Activated T-cell treated with anti-CD3 and anti-CD28 coated beads for 4 hours (primary cell): Measurements from ENCODE around the gene AP1G1.
A peak's percentile ranks its signal among the peaks of the same experiment; 100 is the strongest.
"Not testable (repeated sequence)": the region's sequence is repeated elsewhere in the genome, so short reads cannot be mapped to it uniquely, and the experiment has no call there.

Experiments used
- DNase-seq: peaks from one replicate; pipeline ENCODE4 v3.0.0-alpha.2; 2020

Gene AP1G1

GRCh38 chr16:71808593-71809459 is at the start of gene AP1G1:
AP1G1 (minus strand) TSS chr16:71808834; CDS start chr16:71789479, 19,355 bp downstream.
- peak; percentile 82 for DNase-seq

DNA sequence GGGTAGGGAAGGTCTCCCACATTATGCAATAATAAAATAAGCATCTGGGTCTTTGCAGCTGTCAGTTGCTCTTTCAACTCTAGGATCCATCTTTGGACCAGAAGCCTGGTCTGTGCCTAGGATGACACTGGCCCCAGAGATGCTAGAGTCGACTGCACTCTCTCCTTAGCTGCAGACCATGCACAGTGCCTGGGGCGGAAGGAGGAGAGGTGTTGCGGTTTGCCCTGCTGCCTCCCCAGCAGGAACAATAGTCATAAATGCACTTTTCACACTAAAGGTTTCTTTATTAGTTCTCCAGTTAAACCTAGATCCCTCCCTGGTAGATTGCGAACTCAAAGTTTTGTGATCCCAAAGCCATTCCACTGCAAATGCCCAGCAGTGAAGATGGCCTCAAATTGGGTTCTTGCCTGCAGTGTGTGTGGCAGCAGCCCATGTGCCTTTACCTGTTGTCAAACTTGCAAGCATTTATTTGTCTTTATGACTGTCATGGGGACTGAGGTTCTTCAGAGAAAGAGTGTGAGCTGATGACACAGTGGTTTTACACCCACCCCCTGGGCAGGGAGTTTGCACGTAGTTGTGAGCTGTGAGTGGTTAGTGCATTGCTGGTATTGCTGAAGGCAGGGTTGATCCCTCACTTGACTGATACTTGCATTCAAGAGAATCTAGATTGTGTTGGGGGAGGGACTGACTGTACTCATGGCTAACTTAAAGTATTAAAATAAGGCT is 47.5 kb upstream of the AP1G1 start:
- no peak for DNase-seq

DNA sequence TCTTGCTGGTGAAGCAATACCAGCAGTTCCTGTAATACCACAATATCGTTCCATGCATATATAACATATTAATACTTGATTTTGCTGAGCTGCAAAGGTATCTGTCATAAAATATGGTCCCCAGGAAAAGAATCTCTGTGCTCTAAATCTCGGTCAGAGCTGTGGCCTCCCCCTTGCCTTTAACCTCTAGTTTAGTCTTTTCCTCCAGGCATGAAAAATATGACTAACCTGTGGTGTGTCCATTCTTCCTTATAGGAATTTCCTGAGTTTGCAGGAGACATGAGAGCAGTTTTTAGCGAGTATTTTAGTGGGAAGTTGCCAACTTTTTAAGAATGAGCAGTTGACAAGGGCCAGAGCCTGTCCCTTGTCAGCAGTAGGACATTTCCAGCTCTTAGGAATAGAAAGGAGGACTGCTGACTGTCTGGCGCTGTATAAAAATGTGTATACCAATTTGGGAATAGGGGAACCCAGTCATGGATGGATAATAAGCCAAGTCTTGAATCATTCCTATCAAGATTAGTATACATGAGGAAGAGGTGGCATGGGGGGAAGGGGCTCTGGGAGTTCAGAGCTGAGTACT is 45.8 kb upstream of the AP1G1 start:
- no peak for DNase-seq

- no peak for DNase-seq
Measured at GRCh38 chr16:71853413-71853812, 44.8 kb upstream of the AP1G1 start.

DNA sequence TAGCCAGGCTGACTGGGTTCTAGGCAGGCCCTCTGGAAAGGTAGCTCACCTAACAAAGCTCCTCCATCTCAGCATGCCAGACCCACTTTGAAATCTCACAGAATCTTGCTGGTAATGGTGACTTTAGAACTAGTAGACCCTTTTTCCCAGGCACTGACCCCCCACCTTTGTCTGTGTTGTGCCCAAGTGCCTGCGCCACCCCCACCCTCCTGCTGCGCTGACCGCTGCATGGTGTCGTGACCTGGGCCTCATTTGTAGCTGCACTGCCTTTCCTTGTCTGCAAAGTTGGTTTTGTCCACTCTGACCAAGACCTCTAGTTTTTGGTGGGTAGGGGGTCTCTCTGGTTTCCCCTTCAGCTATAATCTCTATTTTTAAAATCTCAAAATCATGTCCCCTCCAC is 43.9 kb upstream of the AP1G1 start:
- DNase-seq: no peak

- DNase-seq: no peak
Measured at GRCh38 chr16:71852158-71852557, 43.5 kb upstream of the AP1G1 start.

DNA sequence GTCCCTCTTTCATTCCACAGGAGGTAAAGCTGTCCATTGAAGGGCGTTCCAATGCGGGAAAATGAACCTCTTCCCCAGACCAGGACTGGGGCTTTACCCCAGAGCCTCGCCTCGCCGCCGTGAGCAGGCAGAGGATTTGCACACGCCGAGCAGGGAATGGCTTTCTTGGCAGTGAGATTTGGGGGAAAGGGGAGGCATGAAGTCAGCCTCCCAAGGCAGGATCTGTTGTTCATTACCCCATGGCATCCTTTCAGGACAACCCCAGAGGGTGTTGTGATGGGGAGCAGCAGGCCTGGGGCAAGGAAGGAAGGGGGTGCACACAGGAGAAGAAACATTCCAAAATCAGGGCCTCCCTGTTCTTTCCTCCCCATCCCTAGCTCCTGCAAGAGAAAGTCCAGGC is 43.1 kb upstream of the AP1G1 start:
- no peak for DNase-seq

GRCh38 chr16:71848622-71849021 is 40.0 kb upstream of the AP1G1 start:
- DNase-seq: no peak

DNA sequence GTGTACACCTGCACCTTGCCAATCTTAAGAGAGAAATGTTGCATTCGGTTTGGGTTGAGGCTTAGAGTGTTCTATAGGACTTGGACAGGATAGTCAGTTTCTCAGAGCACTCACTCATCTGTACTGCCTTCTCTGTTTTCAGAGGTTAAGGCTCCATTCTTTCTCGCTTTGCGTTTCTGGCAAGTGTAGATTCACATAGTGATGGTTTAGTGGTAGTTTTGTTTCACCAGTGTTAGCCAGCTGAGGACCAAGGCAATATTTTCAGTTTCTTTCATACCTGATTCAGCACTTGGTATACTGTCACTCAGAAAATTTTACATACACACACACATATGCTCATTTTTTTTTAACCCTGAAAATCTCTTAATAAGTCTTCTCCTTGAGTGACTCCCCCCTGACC is 38.5 kb upstream of the AP1G1 start:
- no peak for DNase-seq

DNA sequence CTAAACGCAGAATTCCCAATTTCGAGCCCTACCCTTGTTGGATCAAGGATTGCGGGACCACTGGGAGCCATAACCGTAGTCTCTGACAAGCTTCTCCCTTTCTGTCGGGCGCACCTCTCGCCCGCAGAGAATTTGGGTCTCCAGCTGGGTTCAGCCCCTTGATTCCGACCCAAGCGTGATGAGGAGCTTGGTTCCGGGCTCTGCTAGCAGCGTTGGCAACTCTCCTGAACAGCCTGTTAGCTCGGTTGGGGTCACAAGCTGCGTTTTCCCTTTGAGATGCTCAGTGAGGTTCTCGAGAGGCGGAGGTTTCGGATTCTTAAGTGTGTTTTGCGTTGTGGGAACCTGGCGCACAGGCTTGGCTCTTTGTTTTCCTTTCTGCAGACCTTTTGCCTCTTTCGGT is 37.8 kb upstream of the AP1G1 start:
- no peak for DNase-seq

DNA sequence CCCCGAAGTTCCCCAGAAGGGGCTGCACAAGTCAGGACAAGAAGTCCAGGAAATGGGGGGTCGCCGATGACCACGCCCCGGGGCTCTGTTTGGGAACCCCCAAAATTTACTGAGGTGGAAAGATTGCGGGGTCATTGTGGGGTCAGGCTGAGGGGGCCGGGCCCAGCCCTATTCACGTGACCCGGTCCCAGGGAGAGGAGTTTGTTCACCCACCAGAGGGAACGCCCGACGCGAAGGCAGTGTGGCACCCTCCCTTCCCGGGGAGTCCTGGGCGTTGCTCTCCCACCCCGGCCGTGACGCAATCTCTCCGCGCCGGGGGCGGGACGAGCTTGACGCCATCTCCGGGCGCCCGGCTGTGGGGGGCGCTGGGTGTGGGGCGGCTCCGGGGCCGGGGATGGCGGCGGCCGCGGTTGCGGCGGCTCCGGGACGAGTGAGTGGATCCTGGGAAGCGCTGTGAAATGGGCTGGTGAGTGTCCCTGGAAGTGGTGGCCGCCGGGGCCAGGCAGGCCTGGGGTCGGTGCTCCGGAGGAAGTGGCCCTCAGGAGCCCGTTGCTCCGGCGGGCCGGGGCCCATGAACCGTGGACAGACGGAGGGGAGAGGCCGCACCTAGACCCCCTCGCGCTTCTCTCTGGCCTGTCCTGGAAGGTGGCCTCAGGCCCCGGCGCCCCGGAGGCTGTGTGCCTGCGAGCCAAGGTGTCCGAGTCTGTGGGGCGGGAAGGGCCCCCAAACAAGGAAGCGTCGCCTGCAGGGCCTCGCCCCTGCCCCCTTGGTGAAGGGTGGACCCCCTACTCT is 37.2 kb upstream of the AP1G1 start, which contains the start of gene ATXN1L:
Gene ATXN1L (plus strand): TSS at position 338 of the 792 bp plus-strand sequence. CDS start 3,765 bp downstream, outside the sequence.
- peak; percentile 95 for DNase-seq

DNA sequence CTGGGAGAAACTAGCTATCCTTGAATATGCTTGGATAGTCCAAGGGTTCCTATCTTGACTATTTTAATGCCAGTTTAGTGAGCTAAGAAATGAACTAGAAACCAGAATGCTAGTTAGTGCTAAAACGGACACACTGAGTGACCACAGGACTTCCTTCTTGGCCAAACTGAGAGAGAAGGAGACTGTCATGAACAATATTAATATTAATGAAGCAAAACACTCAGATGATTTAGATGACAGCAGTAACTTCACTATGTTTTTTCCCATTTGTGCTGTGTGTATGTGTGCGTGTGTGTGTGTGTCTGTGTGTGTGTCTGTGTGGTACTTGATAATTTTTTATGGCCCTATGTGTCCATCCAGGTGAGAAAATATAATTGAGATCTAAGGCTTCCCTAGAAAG is 34.9 kb upstream of the AP1G1 start:
- no peak for DNase-seq

GRCh38 chr16:71840052-71840451 is 31.4 kb upstream of the AP1G1 start:
- DNase-seq: no peak

DNA sequence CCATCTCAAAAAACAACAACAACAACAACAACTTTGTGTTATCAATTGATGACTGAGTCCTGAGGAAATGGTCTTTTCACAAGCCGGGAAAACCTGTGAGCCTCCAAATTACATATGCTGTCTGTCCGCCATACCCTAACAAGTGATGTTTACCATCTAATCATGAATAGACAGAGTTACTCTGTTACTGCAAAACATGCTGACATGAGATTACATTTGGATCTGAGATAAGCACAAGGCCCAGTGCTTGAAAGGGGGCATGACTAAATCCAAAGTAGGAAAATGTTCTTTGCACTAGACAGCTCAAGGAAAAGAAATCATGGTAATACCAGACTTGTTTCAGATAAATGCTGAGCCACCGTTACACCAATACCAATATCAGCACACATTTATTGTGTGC is 28.5 kb upstream of the AP1G1 start:
- DNase-seq: no peak

- DNase-seq: no peak
Measured at GRCh38 chr16:71834291-71834690, 25.7 kb upstream of the AP1G1 start.

- DNase-seq: not testable (repeated sequence)
Measured at GRCh38 chr16:71832112-71832511, 23.5 kb upstream of the AP1G1 start.

- not testable (repeated sequence) for DNase-seq
Measured at GRCh38 chr16:71831698-71832097, 23.1 kb upstream of the AP1G1 start.

GRCh38 chr16:71830359-71830758 is 21.7 kb upstream of the AP1G1 start:
- no peak for DNase-seq

- DNase-seq: no peak
Measured at GRCh38 chr16:71826533-71827017, 17.9 kb upstream of the AP1G1 start.

DNA sequence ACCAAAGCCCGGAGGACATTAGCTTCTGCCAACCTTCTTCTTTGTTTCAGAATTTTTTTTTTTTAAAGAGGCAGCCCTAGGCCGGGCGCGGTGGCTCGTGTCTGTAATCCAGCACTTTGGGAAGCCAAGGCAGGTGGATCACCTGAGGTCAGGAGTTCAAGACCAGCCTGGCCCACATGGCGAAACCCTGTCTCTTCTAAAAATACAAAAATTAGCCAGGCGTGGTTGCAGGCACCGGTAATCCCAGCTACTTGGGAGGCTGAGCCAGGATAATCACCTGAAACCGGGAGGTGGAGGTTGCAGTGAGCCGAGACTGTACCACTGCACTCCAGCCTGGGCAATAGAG is 8.5 kb upstream of the AP1G1 start:
- not testable (repeated sequence) for DNase-seq

DNA sequence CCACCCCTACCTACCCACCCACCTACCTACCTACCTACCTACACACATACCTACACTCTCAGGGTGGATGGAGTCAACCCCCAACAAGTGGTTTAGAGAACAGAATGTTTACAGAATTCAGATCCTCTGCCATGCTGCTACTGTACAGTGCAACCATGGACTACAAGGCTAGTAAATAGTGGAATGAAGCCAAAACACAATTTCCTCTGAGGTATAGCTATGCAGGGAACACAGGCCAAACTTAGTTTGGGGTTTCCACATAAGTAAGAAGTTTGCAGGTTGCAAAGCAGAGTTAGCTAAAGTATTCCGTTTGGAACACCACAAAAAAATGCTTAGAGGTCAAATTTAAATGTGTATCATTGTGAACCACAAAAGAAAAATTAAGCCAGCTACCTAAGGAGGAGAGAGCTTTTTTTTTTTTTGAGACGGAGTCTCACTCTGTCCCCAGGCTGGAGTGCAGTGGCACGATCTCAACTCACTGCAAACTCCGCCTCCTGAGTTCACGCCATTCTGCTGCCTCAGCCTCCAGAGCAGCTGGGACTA is 2.7 kb upstream of the AP1G1 start:
- DNase-seq: no peak

DNA sequence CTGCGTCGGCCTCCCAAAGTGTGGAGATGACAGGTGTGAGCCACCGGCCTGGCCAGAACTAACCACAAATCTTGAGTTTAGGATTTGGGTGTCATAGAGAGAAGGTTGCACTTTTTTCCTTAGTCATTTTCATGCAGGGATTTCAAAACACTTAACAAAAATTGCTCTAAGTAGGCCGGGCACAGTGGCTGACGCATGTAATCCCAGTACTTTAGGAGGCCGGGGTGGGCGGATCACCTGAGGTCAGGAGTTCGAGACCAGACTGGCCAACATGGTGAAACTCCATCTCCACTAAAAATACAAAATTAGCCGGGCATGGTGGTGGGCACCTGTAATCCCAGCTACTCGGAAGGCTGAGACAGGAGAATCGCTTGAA is 1.5 kb upstream of the AP1G1 start:
- DNase-seq: not testable (repeated sequence)
